HCEC 1CT (cell line): ENCODE data around the gene CD27.
"Not testable (repeated sequence)": the region's sequence is repeated elsewhere in the genome, so short reads cannot be mapped to it uniquely, and the experiment has no call there.

Experiments used
- DNase-seq: peaks from one replicate; pipeline ENCODE4 v3.0.0-alpha.2; 2017

CD27 gene

GRCh38 chr12:6489449-6489848 is 44.7 kb downstream of the CD27 start:
- DNase-seq, result no peak

GRCh38 chr12:6490673-6491072 is 45.9 kb downstream of the CD27 start:
- DNase-seq, result not testable (repeated sequence)

- peak; percentile 94 for DNase-seq
These were observed 48.2 kb downstream of the CD27 start, which contains the start of gene MRPL51 for GRCh38 chr12:6492838-6493496. MRPL51 (minus strand) TSS chr12:6493262; CDS start chr12:6493136, 126 bp downstream.

GRCh38 chr12:6493497-6494257 is 48.9 kb downstream of the CD27 start, which contains the start of gene NCAPD2:
NCAPD2 (plus strand) TSS chr12:6494102; CDS start chr12:6495099, 997 bp downstream.
- DNase-seq, result peak; percentile 98

GRCh38 chr12:6494258-6494743 is 49.5 kb downstream of the CD27 start:
- DNase-seq, result no peak

- DNase-seq, result peak; percentile 19
These were observed 50.2 kb downstream of the CD27 start for GRCh38 chr12:6494968-6495367.

GRCh38 chr12:6497291-6497690 is 52.5 kb downstream of the CD27 start:
- DNase-seq, result not testable (repeated sequence)

- DNase-seq, result no peak
These were observed 55.7 kb downstream of the CD27 start for GRCh38 chr12:6500466-6500865.
